AG04449 (cell line): ENCODE results near the gene BCAT1.

Experiments used
- CTCF ChIA-PET: fragments of 350-600 bp; formaldehyde crosslinking; extraction: SDS; loops from one replicate; lab custom pipeline; 2021; ENCODE audit warnings: antibody characterized with exemption; lab: Yijun Ruan, JAX
- POLR2A ChIA-PET: fragments of 400-600, 350-600 bp; formaldehyde crosslinking; extraction: SDS; loops from one replicate; lab custom pipeline; 2020; ENCODE audit warnings: antibody characterized with exemption, inconsistent platforms; lab: Yijun Ruan, JAX
- DNase-seq: peaks from one replicate; pipeline ENCODE4 v3.0.0-alpha.2; 2010; ENCODE audit warnings: low read depth, low spot score
- H3K4me3 ChIP-seq: 2 replicates; pipeline ENCODE4 v1.5.1; 2011; ENCODE audit warnings: low read depth, mild to moderate bottlenecking, control low read depth, low read length
- TF ChIP-seq, protein P1 (sequence below): IDR thresholded peaks from one replicate; pipeline ENCODE4 v1.5.1; 2011; ENCODE audit warnings: mild to moderate bottlenecking, moderate library complexity, low read length, control low read depth, inconsistent platforms; ENCODE audit not compliant: insufficient read depth; ENCODE audit errors: missing control alignments

BCAT1 gene

DNA sequence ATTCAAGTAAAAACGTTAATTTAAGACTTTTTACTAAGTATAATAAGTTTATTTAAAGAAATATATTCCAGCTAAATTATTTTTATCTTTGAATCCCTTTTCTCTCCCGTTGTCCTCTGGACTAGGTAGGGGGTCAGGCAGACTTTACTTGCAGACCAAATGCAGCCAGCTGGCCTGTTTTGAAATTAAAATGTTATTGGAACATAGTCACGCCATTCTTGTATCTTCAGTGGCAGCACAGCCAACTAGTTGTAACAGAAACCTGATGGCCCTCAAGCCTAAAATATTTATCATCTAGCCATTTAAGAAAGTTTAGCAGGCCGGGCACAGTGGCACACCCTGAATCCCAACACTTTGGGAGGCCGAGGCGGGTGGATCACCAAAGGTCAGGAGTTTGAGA, 52.7 kb downstream of the BCAT1 start:
- H3K4me3 ChIP-seq: no peak overlapping the region
- POLR2A ChIA-PET: no interaction called here
- TF ChIP-seq, protein P1, sequence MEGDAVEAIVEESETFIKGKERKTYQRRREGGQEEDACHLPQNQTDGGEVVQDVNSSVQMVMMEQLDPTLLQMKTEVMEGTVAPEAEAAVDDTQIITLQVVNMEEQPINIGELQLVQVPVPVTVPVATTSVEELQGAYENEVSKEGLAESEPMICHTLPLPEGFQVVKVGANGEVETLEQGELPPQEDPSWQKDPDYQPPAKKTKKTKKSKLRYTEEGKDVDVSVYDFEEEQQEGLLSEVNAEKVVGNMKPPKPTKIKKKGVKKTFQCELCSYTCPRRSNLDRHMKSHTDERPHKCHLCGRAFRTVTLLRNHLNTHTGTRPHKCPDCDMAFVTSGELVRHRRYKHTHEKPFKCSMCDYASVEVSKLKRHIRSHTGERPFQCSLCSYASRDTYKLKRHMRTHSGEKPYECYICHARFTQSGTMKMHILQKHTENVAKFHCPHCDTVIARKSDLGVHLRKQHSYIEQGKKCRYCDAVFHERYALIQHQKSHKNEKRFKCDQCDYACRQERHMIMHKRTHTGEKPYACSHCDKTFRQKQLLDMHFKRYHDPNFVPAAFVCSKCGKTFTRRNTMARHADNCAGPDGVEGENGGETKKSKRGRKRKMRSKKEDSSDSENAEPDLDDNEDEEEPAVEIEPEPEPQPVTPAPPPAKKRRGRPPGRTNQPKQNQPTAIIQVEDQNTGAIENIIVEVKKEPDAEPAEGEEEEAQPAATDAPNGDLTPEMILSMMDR: no peak
- DNase-seq: no peak
- CTCF ChIA-PET: interaction anchor here (1.4 kb wide), 1 partner anchor 259 kb away, joined by 3 read pairs; no protein-coding TSS in a partner anchor

DNA sequence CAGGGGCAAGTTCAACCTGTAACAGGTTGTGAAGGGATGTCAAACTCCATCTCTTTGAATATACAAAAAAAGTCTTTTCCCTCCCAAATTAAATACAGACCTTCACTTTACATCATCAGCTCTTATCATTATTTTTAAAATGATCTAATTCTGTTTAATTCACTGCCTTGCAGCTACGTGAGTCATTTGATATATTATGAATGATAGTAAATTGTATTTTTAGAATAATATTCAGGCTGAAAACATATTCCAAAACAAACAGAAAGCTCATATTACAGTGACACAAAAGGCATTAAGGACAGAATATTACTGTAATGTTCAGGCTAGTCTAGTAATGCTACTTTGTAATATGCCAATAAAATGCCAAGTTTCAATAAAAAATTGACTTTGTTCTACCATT, 53.3 kb downstream of the BCAT1 start:
- no peak overlapping the region for H3K4me3 ChIP-seq
- ChIA-PET POLR2A (no interaction called here), CTCF (no interaction called here)
- TF ChIP-seq, protein P1: no peak
- no peak for DNase-seq

DNA sequence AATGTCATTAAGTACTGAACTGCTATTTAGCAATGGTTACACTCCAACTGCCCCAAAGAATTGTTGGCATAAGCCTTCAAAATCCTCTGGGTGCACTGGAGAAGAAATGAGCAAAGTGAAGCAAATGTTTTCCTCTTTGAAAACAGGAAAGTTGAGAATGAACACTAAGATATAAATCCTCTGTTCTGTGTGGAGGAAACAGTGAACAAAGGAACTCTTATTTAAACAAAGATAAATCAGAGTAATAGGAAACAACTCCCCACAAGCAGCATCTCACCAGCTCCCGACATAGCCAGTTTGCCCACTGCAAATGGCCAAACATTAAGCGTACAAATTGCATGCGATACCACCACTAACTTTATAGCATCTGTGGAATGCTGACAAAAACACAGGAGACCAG, 54.0 kb downstream of the BCAT1 start:
- ChIA-PET POLR2A (no interaction called here), CTCF (no interaction called here)
- TF ChIP-seq, protein P1: no peak
- no peak for DNase-seq
- no peak overlapping the region for H3K4me3 ChIP-seq

DNA sequence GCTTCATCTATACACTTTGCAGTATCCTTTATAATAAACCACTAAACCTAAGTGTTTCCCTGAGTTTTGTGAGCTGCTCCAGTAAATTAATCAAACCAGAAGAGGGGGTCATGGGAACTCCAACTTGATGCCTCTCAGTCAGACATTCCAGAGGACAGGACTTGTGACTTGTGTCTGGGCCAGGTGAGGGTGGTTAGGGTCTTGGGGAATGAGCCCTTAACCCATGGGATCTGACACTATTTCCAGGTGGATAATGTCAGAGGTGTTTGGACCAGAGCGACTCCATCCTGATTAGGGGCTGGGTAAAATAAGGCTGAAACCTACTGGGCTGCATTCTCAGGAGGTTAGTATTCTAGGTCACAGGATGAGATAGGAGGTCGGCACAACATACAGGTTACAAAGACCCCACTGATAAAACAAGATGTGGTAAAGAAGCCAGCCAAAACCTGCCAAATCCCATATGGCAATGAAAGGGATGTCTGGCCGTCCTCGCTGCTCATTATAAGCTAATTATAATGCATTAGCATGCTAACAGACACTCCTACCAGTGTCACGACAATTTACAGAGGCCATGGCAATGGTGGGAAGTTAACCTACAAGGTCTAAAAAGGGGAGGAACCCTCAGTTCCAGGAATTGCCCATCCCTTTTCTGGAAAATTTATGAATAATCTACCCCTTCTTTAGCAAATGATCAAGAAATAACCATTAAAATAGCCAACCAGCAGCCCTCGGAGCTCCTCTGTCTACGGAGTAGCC, 58.7 kb downstream of the BCAT1 start:
- POLR2A ChIA-PET: no interaction called here
- TF ChIP-seq, protein P1: no peak
- no peak overlapping the region for H3K4me3 ChIP-seq
- CTCF ChIA-PET: no interaction called here
- no peak for DNase-seq

DNA sequence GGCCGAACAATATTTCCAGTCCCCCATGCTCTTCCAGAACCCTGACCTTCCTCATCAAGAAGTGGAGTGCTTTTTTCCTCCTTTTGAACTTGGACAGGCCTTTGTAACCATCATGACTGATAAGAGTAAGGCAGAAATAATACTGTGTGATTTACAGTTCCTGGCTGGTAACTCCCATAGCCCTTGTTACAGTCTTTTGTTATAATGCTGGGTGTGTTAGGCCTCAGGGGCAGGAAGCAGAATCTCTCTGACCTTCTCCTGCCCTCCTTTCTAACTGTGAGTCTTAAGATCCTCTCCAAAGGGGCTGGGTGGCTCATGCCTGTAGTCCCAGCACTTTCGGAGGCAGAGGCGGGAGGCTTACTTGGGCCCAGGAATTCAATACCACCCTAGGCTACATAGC, 59.5 kb downstream of the BCAT1 start:
- ChIA-PET CTCF (no interaction called here), POLR2A (no interaction called here)
- TF ChIP-seq, protein P1: no peak
- DNase-seq: no peak
- H3K4me3 ChIP-seq: no peak overlapping the region

DNA sequence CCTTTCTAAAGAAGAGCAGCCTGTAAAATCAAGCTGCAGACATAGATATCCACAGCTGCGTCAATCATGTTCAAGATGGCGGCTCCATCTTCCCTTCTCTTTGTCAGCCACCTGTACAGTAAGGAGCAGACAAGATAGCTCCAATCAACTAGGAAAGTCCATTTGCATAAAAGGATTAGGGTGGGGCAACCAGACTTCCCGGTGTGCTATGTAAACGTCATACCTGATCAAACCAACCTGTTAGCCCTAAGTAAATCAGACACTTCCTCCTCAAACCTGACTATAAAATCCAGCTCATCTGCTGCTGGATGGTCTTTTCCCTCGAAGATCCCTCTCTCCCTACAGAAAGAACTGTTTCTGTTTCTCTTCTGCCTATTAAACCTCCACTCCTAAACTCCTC, 60.1 kb downstream of the BCAT1 start:
- ChIA-PET CTCF (no interaction called here), POLR2A (no interaction called here)
- no peak for DNase-seq

More for the DNA sequence above, 60.1 kb downstream of the BCAT1 start:
- TF ChIP-seq, protein P1: no peak
- H3K4me3 ChIP-seq: no peak overlapping the region
